Endothelial cell of umbilical vein (primary cell): ENCODE measurements around the gene DACH2. TPM values are rescaled to one million over a fixed set of nuclear protein-coding genes. Genes with fewer than 3 reads are reported as not detected.

Experiments used
- BruUV-seq: library from RNA; stranded (reverse); fragments of 400-500 nt; replicated peaks from 2 replicates; lab custom pipeline; 2021; lab: Mats Ljungman, UMichigan
- CTCF ChIA-PET: fragments of 300-600, 350-600 bp; sonication (Branson Sonifier 250); formaldehyde crosslinking; loops from one replicate; lab custom pipeline; 2021; ENCODE audit warnings: antibody characterized with exemption, inconsistent platforms; lab: Charles Lee
- POLR2A ChIA-PET: fragments of 300-600, 350-600 bp; sonication (Branson Sonifier 250); formaldehyde crosslinking; loops from one replicate; lab custom pipeline; 2021; ENCODE audit warnings: antibody characterized with exemption, inconsistent platforms; lab: Charles Lee
- DNase-seq: peaks from one replicate; pipeline ENCODE4 v3.0.0-alpha.2; 2011; ENCODE audit warnings: low read depth, low spot score
- FAIRE-seq: peaks from 2 replicates; lab custom pipeline; 2011; peaks lifted over from hg19 to GRCh38; lab: Jason Lieb, UNC
- H2AFZ ChIP-seq: 2 replicates; pipeline ENCODE4 v1.6.0; 2012; ENCODE audit warnings: low read depth, low read length, control low read depth, inconsistent platforms
- H3K27ac ChIP-seq: 2 replicates; pipeline ENCODE4 v1.5.1; 2011; ENCODE audit warnings: low read depth, mild to moderate bottlenecking, control low read depth, low read length, moderate library complexity; ENCODE audit not compliant: insufficient read depth
- H3K27me3 ChIP-seq, 2 experiments: 2 replicates each; pipeline versions ENCODE4 v1.6.0 to v1.6.1; 2011; ENCODE audit warnings: low read length in 2 of 2, mixed read lengths in 1 of 2; ENCODE audit not compliant: control insufficient read depth in 2 of 2, insufficient read depth in 2 of 2
- H3K36me3 ChIP-seq, 2 experiments: 2 replicates in 1 of 2; 3 replicates in 1 of 2; pipeline ENCODE4 v1.5.1; 2011; ENCODE audit warnings: low read length in 2 of 2, mild to moderate bottlenecking in 1 of 2, moderate library complexity in 1 of 2; ENCODE audit not compliant: control insufficient read depth in 2 of 2, insufficient read depth in 2 of 2; ENCODE audit errors: extremely low read depth in 1 of 2
- H3K4me1 ChIP-seq: 3 replicates; pipeline ENCODE4 v1.5.1; 2011; ENCODE audit warnings: mild to moderate bottlenecking, low read length; ENCODE audit not compliant: control insufficient read depth, insufficient read depth; ENCODE audit errors: extremely low read depth
- H3K4me2 ChIP-seq: 2 replicates; pipeline ENCODE4 v1.6.1; 2011; ENCODE audit warnings: low read length, control low read depth, mixed read lengths; ENCODE audit not compliant: insufficient read depth
- H3K4me3 ChIP-seq, 3 experiments: fragments of 200-600 bp in 1 of 3; sonication (generic), shearing (Covaris generic) in 1 of 3; replicated peaks in 1 of 3; 2 replicates each; pipeline ENCODE4 v1.5.1; 2011 to 2016; ENCODE audit warnings: control low read depth in 3 of 3, low read length in 3 of 3, mild to moderate bottlenecking in 2 of 3, inconsistent platforms in 1 of 3, low read depth in 1 of 3, moderate library complexity in 1 of 3; ENCODE audit not compliant: insufficient read depth in 1 of 3
- H3K79me2 ChIP-seq: 2 replicates; pipeline ENCODE4 v1.6.0; 2012; ENCODE audit warnings: low read length, inconsistent platforms; ENCODE audit not compliant: control insufficient read depth, insufficient read depth
- H3K9ac ChIP-seq: replicated peaks from 2 replicates; pipeline ENCODE3; 2011; ENCODE audit warnings: low read length, control low read depth; ENCODE audit not compliant: insufficient read depth; ENCODE audit errors: extremely low read depth
- H3K9me1 ChIP-seq: replicated peaks from 3 replicates; pipeline ENCODE4 v1.6.0; 2011; ENCODE audit warnings: mild to moderate bottlenecking, low read length; ENCODE audit not compliant: control insufficient read depth, insufficient read depth; ENCODE audit errors: extremely low read depth
- H3K9me3 ChIP-seq: replicated peaks from 2 replicates; pipeline ENCODE4 v1.5.1; 2012; ENCODE audit warnings: low read length, inconsistent platforms; ENCODE audit not compliant: control insufficient read depth, insufficient read depth
- H4K20me1 ChIP-seq: replicated peaks from 2 replicates; pipeline ENCODE3; 2011; ENCODE audit warnings: mild to moderate bottlenecking, low read length; ENCODE audit not compliant: control insufficient read depth, insufficient read depth; ENCODE audit errors: extremely low read depth
- CTCF ChIP-seq, 2 donors: IDR thresholded peaks; 1 replicate in 1 of 2; 2 replicates in 1 of 2; pipeline ENCODE4 v1.5.1; 2011; ENCODE audit warnings: low read length in 2 of 2, mild to moderate bottlenecking in 2 of 2, moderate library complexity in 2 of 2, control low read depth in 1 of 2, inconsistent platforms in 1 of 2, low read depth in 1 of 2; ENCODE audit not compliant: insufficient read depth in 1 of 2; ENCODE audit errors: extremely low read depth in 1 of 2
- EZH2 ChIP-seq: IDR thresholded peaks from 2 replicates; pipeline ENCODE4 v1.6.1; 2012; ENCODE audit warnings: borderline replicate concordance, low read depth, mild to moderate bottlenecking, moderate library complexity, low read length, inconsistent platforms; ENCODE audit not compliant: severe bottlenecking
- FOS ChIP-seq: IDR thresholded peaks from 2 replicates; pipeline ENCODE4 v1.6.1; 2011; ENCODE audit warnings: mild to moderate bottlenecking, low read length, moderate library complexity, borderline replicate concordance; ENCODE audit not compliant: insufficient read depth
- GATA2 ChIP-seq: IDR thresholded peaks from 2 replicates; pipeline ENCODE4 v1.7.0; 2011; ENCODE audit warnings: low read depth, mild to moderate bottlenecking, moderate library complexity, mixed read lengths, low read length; ENCODE audit not compliant: insufficient read length, insufficient read depth
- JUN ChIP-seq: IDR thresholded peaks from 2 replicates; pipeline ENCODE4 v1.6.1; 2011; ENCODE audit warnings: borderline replicate concordance, low read depth; ENCODE audit not compliant: insufficient read length, insufficient read depth
- MAX ChIP-seq: IDR thresholded peaks from 2 replicates; pipeline ENCODE4 v1.6.1; 2011; ENCODE audit not compliant: insufficient read depth, insufficient read length
- MYC ChIP-seq: IDR thresholded peaks from one replicate; pipeline ENCODE4 v1.6.1; 2011; ENCODE audit warnings: mild to moderate bottlenecking, low read depth, low read length
- POLR2A ChIP-seq: IDR thresholded peaks from 2 replicates; pipeline ENCODE4 v1.6.1; 2012; ENCODE audit warnings: low read depth, mild to moderate bottlenecking, control low read depth, low read length
- POLR2AphosphoS5 ChIP-seq: IDR thresholded peaks from 2 replicates; pipeline ENCODE4 v1.6.1; 2012; ENCODE audit warnings: low read depth, mild to moderate bottlenecking, control low read depth, low read length, moderate library complexity; ENCODE audit not compliant: insufficient read depth
- dilution Hi-C: fragments of 300-500 bp; cut with MboI; formaldehyde crosslinking; loops from one replicate; pipeline ENCODE4 v1.15.0; 2019; ENCODE audit warnings: low sequenced_read_pairs; ENCODE audit not compliant: extremely low pct_ligation_motif_present
- intact Hi-C: fragments of 100-400 bp; cut with micrococcal nuclease; formaldehyde crosslinking; loops from one replicate; pipeline ENCODE4 v1.10.0; 2022
- polyA plus RNA-seq, 4 experiments: library from polyadenylated mRNA; depleted of rRNA in 3 of 4; stranded (reverse) in 3 of 4; unstranded in 1 of 4; fragments of >200 nt; gene quantifications; 2 replicates each; pipeline versions ENCODE4 v1.2.1 to v1.2.3, GENCODE V29; 2011 to 2012; ENCODE audit warnings: missing spikeins in 1 of 4
- total RNA-seq: library from RNA; stranded (reverse); gene quantifications from 2 replicates; pipeline ENCODE4 v1.2.3, GENCODE V29; 2021

DACH2 gene
- total and polyA plus RNA-seq, 2 donors (not counting 3 experiments of a cell fraction or from before 2014, with no cell fraction given): not detected

GRCh38 chrX:86295293-86295692 lies 147.0 kb downstream of the DACH2 start:
- no TSS peak for BruUV-seq
- dilution Hi-C loops: no loop called here
- H2AFZ ChIP-seq: no peak overlapping the region
- H3K9me3 ChIP-seq: no peaks in the 10 kb centered on the region
- no peak overlapping the region for H3K9ac ChIP-seq
- no peaks in the 10 kb centered on the region for H3K79me2 ChIP-seq
- intact Hi-C loops: no loop called here
- no peak for TF ChIP-seq GATA2
- no peak for TF ChIP-seq POLR2AphosphoS5
- TF ChIP-seq EZH2: no peak
- TF ChIP-seq MAX: no peak
- no peak for TF ChIP-seq POLR2A
- no peak for TF ChIP-seq FOS
- TF ChIP-seq CTCF (IDR thresholded peaks at IDR 0.05; ENCODE audit: extremely low read depth in 1 of 2, insufficient read depth in 1 of 2, low read depth in 1 of 2, low read length in 2 of 2): no peak
- no peak for TF ChIP-seq MYC
- TF ChIP-seq JUN: no peak
- no peaks in the 10 kb centered on the region for H3K27me3 ChIP-seq
- FAIRE-seq (no peak), DNase-seq (no peak)
- no peaks in the 10 kb centered on the region for H3K36me3 ChIP-seq
- H3K4me2 ChIP-seq: no peak overlapping the region
- H3K9me1 ChIP-seq: no peaks in the 10 kb centered on the region
- no peak overlapping the region for H3K27ac ChIP-seq
- no peaks in the 10 kb centered on the region for H3K4me1 ChIP-seq
- CTCF ChIA-PET: no interaction called here
- POLR2A ChIA-PET: no interaction called here
- H4K20me1 ChIP-seq: no peaks in the 10 kb centered on the region
- H3K4me3 ChIP-seq: no peak overlapping the region
